ENCODE data around the gene SCARF1. TPM values are rescaled to one million over a fixed set of nuclear protein-coding genes. Genes with fewer than 3 reads are reported as not detected.

The SCARF1 gene
- total RNA-seq, 2 experiments from 2014 or later: 0.19 to 0.29 TPM

GRCh38 chr17:1617620-1618174 is 27.8 kb downstream of the SCARF1 start:
- no peak overlapping the region for H3K4me3 ChIP-seq (ENCODE audit: low read depth, low read length, poor library complexity, severe bottlenecking)
- no peak overlapping the region for H3K27ac ChIP-seq (ENCODE audit: low read depth, low read length, poor library complexity, severe bottlenecking)
- TF ChIP-seq CTCF (conservative IDR thresholded peaks at IDR 0.05; ENCODE audit: low read length) (no peak), EZH2phosphoT487 (IDR thresholded peaks at IDR 0.05; ENCODE audit: borderline replicate concordance, low read depth, low read length) (no peak)
- intact Hi-C loops (cut with micrococcal nuclease; ENCODE audit: unreplicated experiment): no loop called here
- no peaks in the 10 kb centered on the region for H3K9me2 ChIP-seq (ENCODE audit: insufficient read depth, low read length)
- ChIA-PET CTCF (ENCODE audit: unreplicated experiment) (no interaction called here), POLR2A (interaction anchor here (0.7 kb wide), 1 partner anchor 9 kb away, joined by 5 read pairs; no protein-coding TSS in a partner anchor)
- no peaks in the 10 kb centered on the region for H3K9me3 ChIP-seq (ENCODE audit: low read length)
- H2AFZ ChIP-seq (ENCODE audit: low read length): no peak overlapping the region
- no peak overlapping the region for H3K4me2 ChIP-seq (ENCODE audit: low read length)
- no peak for DNase-seq (ENCODE audit: low spot score)
- H4K20me1 ChIP-seq (ENCODE audit: insufficient read depth, low read length): no peaks in the 10 kb centered on the region
- BruUV-seq (replicated peaks): no TSS peak
- H3K4me1 ChIP-seq (ENCODE audit: insufficient read depth, low read length, poor library complexity, severe bottlenecking): peaks cover 7% of the 10 kb centered on the region
- H3K79me2 ChIP-seq (ENCODE audit: insufficient read depth, low read depth, low read length): no peaks in the 10 kb centered on the region
- peaks cover 9% of the 10 kb centered on the region; the same call in 1 of the 2 replicates for H3K36me3 ChIP-seq (ENCODE audit: insufficient read depth, low read length)

GRCh38 chr17:1616101-1616500 is 29.4 kb downstream of the SCARF1 start:
- Histone ChIP-seq H3K36me3 (ENCODE audit: insufficient read depth, low read length) (peaks cover 9% of the 10 kb centered on the region), H3K9me2 (ENCODE audit: insufficient read depth, low read length) (no peaks in the 10 kb centered on the region), H3K9me3 (ENCODE audit: low read length) (no peaks in the 10 kb centered on the region), H2AFZ (ENCODE audit: low read length) (no peak overlapping the region), H3K79me2 (ENCODE audit: insufficient read depth, low read depth, low read length) (no peaks in the 10 kb centered on the region), H3K4me2 (ENCODE audit: low read length) (no peak overlapping the region), H3K4me3 (ENCODE audit: low read depth, low read length, poor library complexity, severe bottlenecking) (no peak overlapping the region), H3K27ac (ENCODE audit: low read depth, low read length, poor library complexity, severe bottlenecking) (no peak overlapping the region), H3K4me1 (ENCODE audit: insufficient read depth, low read length, poor library complexity, severe bottlenecking) (peaks cover 7% of the 10 kb centered on the region), H4K20me1 (ENCODE audit: insufficient read depth, low read length) (no peaks in the 10 kb centered on the region)
- no TSS peak for BruUV-seq (replicated peaks)
- POLR2A ChIA-PET: interaction anchor here (0.5 kb wide), 1 partner anchor 196 kb away, joined by 4 read pairs; no protein-coding TSS in a partner anchor
- TF ChIP-seq EZH2phosphoT487 (IDR thresholded peaks at IDR 0.05; ENCODE audit: borderline replicate concordance, low read depth, low read length): no peak
- TF ChIP-seq CTCF (conservative IDR thresholded peaks at IDR 0.05; ENCODE audit: low read length): no peak
- no peak for DNase-seq (ENCODE audit: low spot score)
- CTCF ChIA-PET (ENCODE audit: unreplicated experiment): no interaction called here
- intact Hi-C loops (cut with micrococcal nuclease; ENCODE audit: unreplicated experiment): no loop called here

GRCh38 chr17:1612400-1612799 is 33.1 kb downstream of the SCARF1 start:
- Histone ChIP-seq H3K4me2 (ENCODE audit: low read length) (no peak overlapping the region), H3K36me3 (ENCODE audit: insufficient read depth, low read length) (peaks cover 9% of the 10 kb centered on the region), H3K9me3 (ENCODE audit: low read length) (no peaks in the 10 kb centered on the region), H3K4me1 (ENCODE audit: insufficient read depth, low read length, poor library complexity, severe bottlenecking) (peaks cover 7% of the 10 kb centered on the region), H3K4me3 (ENCODE audit: low read depth, low read length, poor library complexity, severe bottlenecking) (no peak overlapping the region), H2AFZ (ENCODE audit: low read length) (no peak overlapping the region), H3K27ac (ENCODE audit: low read depth, low read length, poor library complexity, severe bottlenecking) (no peak overlapping the region), H3K9me2 (ENCODE audit: insufficient read depth, low read length) (no peaks in the 10 kb centered on the region), H4K20me1 (ENCODE audit: insufficient read depth, low read length) (no peaks in the 10 kb centered on the region), H3K79me2 (ENCODE audit: insufficient read depth, low read depth, low read length) (no peaks in the 10 kb centered on the region)
- no TSS peak for BruUV-seq (replicated peaks)
- intact Hi-C loops (cut with micrococcal nuclease; ENCODE audit: unreplicated experiment): no loop called here
- TF ChIP-seq EZH2phosphoT487 (IDR thresholded peaks at IDR 0.05; ENCODE audit: borderline replicate concordance, low read depth, low read length): no peak
- no peak for TF ChIP-seq CTCF (conservative IDR thresholded peaks at IDR 0.05; ENCODE audit: low read length)
- POLR2A ChIA-PET: interaction anchor here (1.1 kb wide), 1 partner anchor 13 kb away, joined by 3 read pairs; no protein-coding TSS in a partner anchor
- CTCF ChIA-PET (ENCODE audit: unreplicated experiment): interaction anchor here (0.6 kb wide), 1 partner anchor 19 kb away, joined by 3 read pairs; no protein-coding TSS in a partner anchor
- DNase-seq (ENCODE audit: low spot score): no peak

Measured in OCI-LY7 (cell line).